ENCODE results near the gene PSMC3. TPM values are rescaled to one million over a fixed set of nuclear protein-coding genes. Genes with fewer than 3 reads are reported as not detected.

The PSMC3 gene
- total and polyA plus RNA-seq, 2 of the 13 experiments (the other 11 are each of a cell fraction or from before 2014, with no cell fraction given): 75.8 to 214 TPM

DNA sequence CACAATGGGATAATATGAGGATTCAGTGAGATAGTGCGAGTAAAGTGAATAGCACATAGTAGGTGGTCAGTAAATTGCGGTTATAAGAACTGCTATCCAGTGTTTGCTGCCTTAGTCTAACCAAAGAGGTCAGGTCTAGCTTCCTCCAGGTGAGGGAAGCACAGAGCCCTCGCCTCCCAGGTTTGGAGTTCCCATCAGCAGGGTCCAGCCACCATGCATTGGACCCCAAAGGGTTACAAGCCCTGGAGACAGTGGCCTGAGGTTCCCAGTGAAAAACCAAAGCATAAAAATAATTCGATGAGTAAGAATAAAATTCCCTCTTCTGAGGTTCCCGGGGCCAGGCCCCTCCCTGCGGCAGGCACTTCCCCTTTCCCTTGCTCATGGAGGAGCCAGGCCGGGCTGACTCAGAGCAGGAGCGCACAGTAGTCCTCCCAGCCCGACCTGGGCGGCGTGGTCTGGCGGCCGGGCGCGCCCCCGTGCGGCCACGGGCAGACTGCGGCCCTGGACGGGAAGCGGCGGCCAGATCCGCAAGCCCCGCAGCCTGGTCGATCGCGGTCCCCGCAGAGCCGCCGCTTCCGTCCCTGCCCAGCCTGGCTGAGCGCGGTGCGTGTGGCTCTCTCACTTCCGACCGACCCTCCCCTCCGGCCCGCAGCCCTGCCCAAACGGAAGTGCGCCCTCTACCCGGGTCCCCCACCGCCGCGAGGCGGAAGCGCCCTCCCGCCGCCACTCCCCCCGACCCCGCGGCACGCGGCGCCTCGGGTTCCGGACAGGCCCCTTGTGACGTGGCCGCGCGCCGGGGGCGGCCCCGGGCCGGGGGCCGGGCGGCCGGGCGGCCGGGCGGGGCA is 18.3 kb downstream of the PSMC3 start, which contains the start of gene SLC39A13 (continued):
- TF ChIP-seq, protein P1, sequence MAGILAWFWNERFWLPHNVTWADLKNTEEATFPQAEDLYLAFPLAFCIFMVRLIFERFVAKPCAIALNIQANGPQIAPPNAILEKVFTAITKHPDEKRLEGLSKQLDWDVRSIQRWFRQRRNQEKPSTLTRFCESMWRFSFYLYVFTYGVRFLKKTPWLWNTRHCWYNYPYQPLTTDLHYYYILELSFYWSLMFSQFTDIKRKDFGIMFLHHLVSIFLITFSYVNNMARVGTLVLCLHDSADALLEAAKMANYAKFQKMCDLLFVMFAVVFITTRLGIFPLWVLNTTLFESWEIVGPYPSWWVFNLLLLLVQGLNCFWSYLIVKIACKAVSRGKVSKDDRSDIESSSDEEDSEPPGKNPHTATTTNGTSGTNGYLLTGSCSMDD (CRISPR knock-in tag; IDR thresholded peaks at IDR 0.05): no peak
- peak; percentile 53; the same call in 1 of the 2 replicates for TF ChIP-seq SOX13 (IDR thresholded peaks at IDR 0.05)
- peak in 1 of 2 experiments; percentile 32; a peak in 1 of 4 replicates for TF ChIP-seq SOX13 (CRISPR knock-in tag; conservative IDR thresholded peaks at IDR 0.05 in 1 of 2, IDR thresholded peaks at IDR 0.05 in 1 of 2)
- no peak for TF ChIP-seq NR3C1 (CRISPR knock-in tag; IDR thresholded peaks at IDR 0.05)
- TF ChIP-seq ZIK1 (CRISPR knock-in tag; IDR thresholded peaks at IDR 0.05; ENCODE audit: borderline replicate concordance, low read depth): no peak
- TF ChIP-seq MATR3 (CRISPR knock-in tag; IDR thresholded peaks at IDR 0.05): no peak
- peak; percentile 40; the same call in 1 of the 2 replicates for TF ChIP-seq ZNF501 (CRISPR knock-in tag; IDR thresholded peaks at IDR 0.05)
- TF ChIP-seq JARID2 (CRISPR knock-in tag; IDR thresholded peaks at IDR 0.05; ENCODE audit: insufficient replicate concordance): no peak
- TF ChIP-seq, protein P2, sequence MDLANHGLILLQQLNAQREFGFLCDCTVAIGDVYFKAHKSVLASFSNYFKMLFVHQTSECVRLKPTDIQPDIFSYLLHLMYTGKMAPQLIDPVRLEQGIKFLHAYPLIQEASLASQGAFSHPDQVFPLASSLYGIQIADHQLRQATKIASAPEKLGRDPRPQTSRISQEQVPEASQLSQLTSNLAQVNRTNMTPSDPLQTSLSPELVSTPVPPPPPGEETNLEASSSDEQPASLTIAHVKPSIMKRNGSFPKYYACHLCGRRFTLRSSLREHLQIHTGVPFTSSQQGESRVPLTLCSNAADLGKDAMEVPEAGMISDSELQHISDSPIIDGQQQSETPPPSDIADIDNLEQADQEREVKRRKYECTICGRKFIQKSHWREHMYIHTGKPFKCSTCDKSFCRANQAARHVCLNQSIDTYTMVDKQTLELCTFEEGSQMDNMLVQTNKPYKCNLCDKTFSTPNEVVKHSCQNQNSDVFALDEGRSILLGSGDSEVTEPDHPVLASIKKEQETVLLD (CRISPR knock-in tag; IDR thresholded peaks at IDR 0.05; ENCODE audit: low read depth): peak; percentile 100
- TF ChIP-seq, protein P3, sequence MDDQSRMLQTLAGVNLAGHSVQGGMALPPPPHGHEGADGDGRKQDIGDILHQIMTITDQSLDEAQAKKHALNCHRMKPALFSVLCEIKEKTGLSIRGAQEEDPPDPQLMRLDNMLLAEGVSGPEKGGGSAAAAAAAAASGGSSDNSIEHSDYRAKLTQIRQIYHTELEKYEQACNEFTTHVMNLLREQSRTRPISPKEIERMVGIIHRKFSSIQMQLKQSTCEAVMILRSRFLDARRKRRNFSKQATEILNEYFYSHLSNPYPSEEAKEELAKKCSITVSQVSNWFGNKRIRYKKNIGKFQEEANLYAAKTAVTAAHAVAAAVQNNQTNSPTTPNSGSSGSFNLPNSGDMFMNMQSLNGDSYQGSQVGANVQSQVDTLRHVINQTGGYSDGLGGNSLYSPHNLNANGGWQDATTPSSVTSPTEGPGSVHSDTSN (CRISPR knock-in tag; IDR thresholded peaks at IDR 0.05; ENCODE audit: borderline replicate concordance): no peak
- TF ChIP-seq ZBTB7B (CRISPR knock-in tag; IDR thresholded peaks at IDR 0.05): 0 out of 2 replicates have a peak, but pooled peaks have one; percentile 71
- TF ChIP-seq, protein P4, sequence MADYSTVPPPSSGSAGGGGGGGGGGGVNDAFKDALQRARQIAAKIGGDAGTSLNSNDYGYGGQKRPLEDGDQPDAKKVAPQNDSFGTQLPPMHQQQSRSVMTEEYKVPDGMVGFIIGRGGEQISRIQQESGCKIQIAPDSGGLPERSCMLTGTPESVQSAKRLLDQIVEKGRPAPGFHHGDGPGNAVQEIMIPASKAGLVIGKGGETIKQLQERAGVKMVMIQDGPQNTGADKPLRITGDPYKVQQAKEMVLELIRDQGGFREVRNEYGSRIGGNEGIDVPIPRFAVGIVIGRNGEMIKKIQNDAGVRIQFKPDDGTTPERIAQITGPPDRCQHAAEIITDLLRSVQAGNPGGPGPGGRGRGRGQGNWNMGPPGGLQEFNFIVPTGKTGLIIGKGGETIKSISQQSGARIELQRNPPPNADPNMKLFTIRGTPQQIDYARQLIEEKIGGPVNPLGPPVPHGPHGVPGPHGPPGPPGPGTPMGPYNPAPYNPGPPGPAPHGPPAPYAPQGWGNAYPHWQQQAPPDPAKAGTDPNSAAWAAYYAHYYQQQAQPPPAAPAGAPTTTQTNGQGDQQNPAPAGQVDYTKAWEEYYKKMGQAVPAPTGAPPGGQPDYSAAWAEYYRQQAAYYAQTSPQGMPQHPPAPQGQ (CRISPR knock-in tag; IDR thresholded peaks at IDR 0.05; ENCODE audit: borderline replicate concordance): peak; percentile 87; the same call in 1 of the 2 replicates
- TF ChIP-seq CBFB (CRISPR knock-in tag; IDR thresholded peaks at IDR 0.05): peak; percentile 71
- TF ChIP-seq, protein P5, sequence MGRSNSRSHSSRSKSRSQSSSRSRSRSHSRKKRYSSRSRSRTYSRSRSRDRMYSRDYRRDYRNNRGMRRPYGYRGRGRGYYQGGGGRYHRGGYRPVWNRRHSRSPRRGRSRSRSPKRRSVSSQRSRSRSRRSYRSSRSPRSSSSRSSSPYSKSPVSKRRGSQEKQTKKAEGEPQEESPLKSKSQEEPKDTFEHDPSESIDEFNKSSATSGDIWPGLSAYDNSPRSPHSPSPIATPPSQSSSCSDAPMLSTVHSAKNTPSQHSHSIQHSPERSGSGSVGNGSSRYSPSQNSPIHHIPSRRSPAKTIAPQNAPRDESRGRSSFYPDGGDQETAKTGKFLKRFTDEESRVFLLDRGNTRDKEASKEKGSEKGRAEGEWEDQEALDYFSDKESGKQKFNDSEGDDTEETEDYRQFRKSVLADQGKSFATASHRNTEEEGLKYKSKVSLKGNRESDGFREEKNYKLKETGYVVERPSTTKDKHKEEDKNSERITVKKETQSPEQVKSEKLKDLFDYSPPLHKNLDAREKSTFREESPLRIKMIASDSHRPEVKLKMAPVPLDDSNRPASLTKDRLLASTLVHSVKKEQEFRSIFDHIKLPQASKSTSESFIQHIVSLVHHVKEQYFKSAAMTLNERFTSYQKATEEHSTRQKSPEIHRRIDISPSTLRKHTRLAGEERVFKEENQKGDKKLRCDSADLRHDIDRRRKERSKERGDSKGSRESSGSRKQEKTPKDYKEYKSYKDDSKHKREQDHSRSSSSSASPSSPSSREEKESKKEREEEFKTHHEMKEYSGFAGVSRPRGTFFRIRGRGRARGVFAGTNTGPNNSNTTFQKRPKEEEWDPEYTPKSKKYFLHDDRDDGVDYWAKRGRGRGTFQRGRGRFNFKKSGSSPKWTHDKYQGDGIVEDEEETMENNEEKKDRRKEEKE (IDR thresholded peaks at IDR 0.05): no peak
- no peak for TF ChIP-seq MTA3 (CRISPR knock-in tag; IDR thresholded peaks at IDR 0.05)
- TF ChIP-seq MYPOP (CRISPR knock-in tag; IDR thresholded peaks at IDR 0.05): peak; percentile 27; the same call in 1 of the 2 replicates
- 0 out of 2 replicates have a peak, but pooled peaks have one; percentile 36 for TF ChIP-seq ZNF24 (IDR thresholded peaks at IDR 0.05)
- peak; percentile 47; the same call in 1 of the 2 replicates for TF ChIP-seq NCOA1 (CRISPR knock-in tag; IDR thresholded peaks at IDR 0.05)
